ENCODE data around the gene TMEM117.

The TMEM117 gene

GRCh38 chr12:44295958-44296623, 460.2 kb downstream of the TMEM117 start:
- DNase-seq (ENCODE audit: low read depth in 2 of 2): no peak

- no peak for DNase-seq (ENCODE audit: low read depth in 2 of 2)
These were observed 460.8 kb downstream of the TMEM117 start for GRCh38 chr12:44296624-44297197.

- no peak for DNase-seq (ENCODE audit: low read depth in 2 of 2)
These were observed 463.6 kb downstream of the TMEM117 start for GRCh38 chr12:44299524-44299923.

GRCh38 chr12:44307506-44308168, 471.8 kb downstream of the TMEM117 start:
- DNase-seq (ENCODE audit: low read depth in 2 of 2): no peak

- DNase-seq (ENCODE audit: low read depth in 2 of 2): no peak
These were observed 477.3 kb downstream of the TMEM117 start for GRCh38 chr12:44313188-44313587.

GRCh38 chr12:44314007-44314500, 478.2 kb downstream of the TMEM117 start:
- DNase-seq (ENCODE audit: low read depth in 2 of 2): no peak

- DNase-seq (ENCODE audit: low read depth in 2 of 2): no peak
These were observed 481.8 kb downstream of the TMEM117 start for GRCh38 chr12:44317651-44318126.

GRCh38 chr12:44331269-44331668, 495.4 kb downstream of the TMEM117 start:
- no peak for DNase-seq (ENCODE audit: low read depth in 2 of 2)

- no peak for DNase-seq (ENCODE audit: low read depth in 2 of 2)
These were observed 498.5 kb downstream of the TMEM117 start for GRCh38 chr12:44334347-44334746.

- no peak for DNase-seq (ENCODE audit: low read depth in 2 of 2)
These were observed 499.1 kb downstream of the TMEM117 start for GRCh38 chr12:44335030-44335429.

- no peak for DNase-seq (ENCODE audit: low read depth in 2 of 2)
These were observed 500.7 kb downstream of the TMEM117 start for GRCh38 chr12:44336577-44336976.

- no peak for DNase-seq (ENCODE audit: low read depth in 2 of 2)
These were observed 506.5 kb downstream of the TMEM117 start for GRCh38 chr12:44342371-44342770.

- DNase-seq (ENCODE audit: low read depth in 2 of 2): no peak
These were observed 511.3 kb downstream of the TMEM117 start for GRCh38 chr12:44347145-44347544.

- no peak for DNase-seq (ENCODE audit: low read depth in 2 of 2)
These were observed 521.6 kb downstream of the TMEM117 start for GRCh38 chr12:44357494-44357893.

- no peak for DNase-seq (ENCODE audit: low read depth in 2 of 2)
These were observed 522.8 kb downstream of the TMEM117 start for GRCh38 chr12:44358636-44359035.

- DNase-seq (ENCODE audit: low read depth in 2 of 2): no peak
These were observed 527.1 kb downstream of the TMEM117 start for GRCh38 chr12:44362947-44363346.

GRCh38 chr12:44367136-44367535, 531.3 kb downstream of the TMEM117 start:
- DNase-seq (ENCODE audit: low read depth in 2 of 2): no peak

GRCh38 chr12:44367916-44368315, 532.0 kb downstream of the TMEM117 start:
- DNase-seq (ENCODE audit: low read depth in 2 of 2): no peak

- no peak for DNase-seq (ENCODE audit: low read depth in 2 of 2)
These were observed 534.1 kb downstream of the TMEM117 start for GRCh38 chr12:44369998-44370397.

- DNase-seq (ENCODE audit: low read depth in 2 of 2): no peak
These were observed 535.1 kb downstream of the TMEM117 start for GRCh38 chr12:44370982-44371381.

- DNase-seq (ENCODE audit: low read depth in 2 of 2): no peak
These were observed 536.4 kb downstream of the TMEM117 start for GRCh38 chr12:44372259-44372658.

- no peak for DNase-seq (ENCODE audit: low read depth in 2 of 2)
These were observed 539.8 kb downstream of the TMEM117 start for GRCh38 chr12:44375694-44376093.

Data from stimulated activated CD4-positive, alpha-beta T cell treated with anti-CD3 and anti-CD28 coated beads, Interleukin-1b, Interleukin-23, amount 100 ng/mL, for 4 hours (primary cell).